Measurements from ENCODE around the gene PLEKHA7.

DNA sequence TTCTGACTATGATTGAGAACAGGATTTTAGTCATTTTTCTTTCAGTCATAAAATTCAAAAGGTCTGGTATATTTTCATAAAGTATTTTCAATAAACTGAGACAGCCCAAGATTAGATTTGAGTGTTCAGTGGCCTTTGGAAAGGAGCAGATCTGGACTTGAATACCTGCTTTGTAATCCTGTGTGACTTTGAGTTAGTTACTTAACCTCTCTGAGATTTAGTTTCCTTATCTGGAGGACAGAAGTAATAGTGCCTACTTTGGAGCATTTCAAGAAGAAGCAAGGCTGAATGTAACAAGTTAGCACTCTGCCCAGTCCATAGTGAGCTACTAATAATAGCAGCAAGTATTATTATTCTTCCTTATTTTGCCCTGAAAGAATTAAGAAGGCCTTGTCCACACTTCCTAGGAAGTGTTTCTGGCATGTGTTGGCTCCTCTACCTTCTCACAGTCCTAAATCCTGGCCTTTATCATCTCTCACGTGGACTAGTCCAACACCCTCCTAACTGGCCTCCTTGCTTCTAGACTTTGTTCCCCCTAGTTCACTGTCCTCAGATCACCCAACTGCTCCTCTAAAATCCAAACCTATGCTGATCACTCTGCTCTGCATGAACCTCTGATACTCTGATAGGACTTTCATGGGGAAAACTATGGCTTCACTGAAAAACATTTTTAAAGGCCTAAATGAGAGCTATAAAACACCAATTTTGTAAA lies 115.8 kb downstream of the PLEKHA7 start:
- TF ChIP-seq POLR2AphosphoS5 (IDR thresholded peaks at IDR 0.05; ENCODE audit: low read depth, low read length) (no peak), KDM4A (IDR thresholded peaks at IDR 0.05; ENCODE audit: low read depth, low read length, severe bottlenecking) (no peak), POLR2A (IDR thresholded peaks at IDR 0.05; ENCODE audit: control extremely low read depth in 1 of 2, low read depth in 2 of 2, low read length in 2 of 2) (no peak), TEAD4 (IDR thresholded peaks at IDR 0.05; ENCODE audit: low read depth, low read length) (no peak), TAF1 (IDR thresholded peaks at IDR 0.05; ENCODE audit: low read depth, low read length) (no peak), NRF1 (IDR thresholded peaks at IDR 0.05; ENCODE audit: low read depth, low read length) (no peak)
- TF ChIP-seq, protein P1, sequence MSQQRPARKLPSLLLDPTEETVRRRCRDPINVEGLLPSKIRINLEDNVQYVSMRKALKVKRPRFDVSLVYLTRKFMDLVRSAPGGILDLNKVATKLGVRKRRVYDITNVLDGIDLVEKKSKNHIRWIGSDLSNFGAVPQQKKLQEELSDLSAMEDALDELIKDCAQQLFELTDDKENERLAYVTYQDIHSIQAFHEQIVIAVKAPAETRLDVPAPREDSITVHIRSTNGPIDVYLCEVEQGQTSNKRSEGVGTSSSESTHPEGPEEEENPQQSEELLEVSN (IDR thresholded peaks at IDR 0.05): no peak
- TF ChIP-seq, protein P2, sequence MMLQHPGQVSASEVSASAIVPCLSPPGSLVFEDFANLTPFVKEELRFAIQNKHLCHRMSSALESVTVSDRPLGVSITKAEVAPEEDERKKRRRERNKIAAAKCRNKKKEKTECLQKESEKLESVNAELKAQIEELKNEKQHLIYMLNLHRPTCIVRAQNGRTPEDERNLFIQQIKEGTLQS (IDR thresholded peaks at IDR 0.05; ENCODE audit: insufficient read depth, low read depth, low read length): no peak
- TF ChIP-seq, protein P3, sequence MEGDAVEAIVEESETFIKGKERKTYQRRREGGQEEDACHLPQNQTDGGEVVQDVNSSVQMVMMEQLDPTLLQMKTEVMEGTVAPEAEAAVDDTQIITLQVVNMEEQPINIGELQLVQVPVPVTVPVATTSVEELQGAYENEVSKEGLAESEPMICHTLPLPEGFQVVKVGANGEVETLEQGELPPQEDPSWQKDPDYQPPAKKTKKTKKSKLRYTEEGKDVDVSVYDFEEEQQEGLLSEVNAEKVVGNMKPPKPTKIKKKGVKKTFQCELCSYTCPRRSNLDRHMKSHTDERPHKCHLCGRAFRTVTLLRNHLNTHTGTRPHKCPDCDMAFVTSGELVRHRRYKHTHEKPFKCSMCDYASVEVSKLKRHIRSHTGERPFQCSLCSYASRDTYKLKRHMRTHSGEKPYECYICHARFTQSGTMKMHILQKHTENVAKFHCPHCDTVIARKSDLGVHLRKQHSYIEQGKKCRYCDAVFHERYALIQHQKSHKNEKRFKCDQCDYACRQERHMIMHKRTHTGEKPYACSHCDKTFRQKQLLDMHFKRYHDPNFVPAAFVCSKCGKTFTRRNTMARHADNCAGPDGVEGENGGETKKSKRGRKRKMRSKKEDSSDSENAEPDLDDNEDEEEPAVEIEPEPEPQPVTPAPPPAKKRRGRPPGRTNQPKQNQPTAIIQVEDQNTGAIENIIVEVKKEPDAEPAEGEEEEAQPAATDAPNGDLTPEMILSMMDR (IDR thresholded peaks at IDR 0.05; ENCODE audit: control extremely low read depth in 1 of 3, insufficient read depth in 1 of 3, low read depth in 1 of 3, low read length in 3 of 3): no peak
